Pancreas (tissue), 10 donors: ENCODE data around the gene SAP25. TPM values are rescaled to one million over a fixed set of nuclear protein-coding genes. Genes with fewer than 3 reads are reported as not detected.

Experiments used
- ATAC-seq, 4 donors: fragments of 200-7000 bp; cut with Tn5 transposase; one replicate each; pipeline versions ENCODE4 v1.8.0 to v1.9.1; 2020; ENCODE audit warnings: mild to moderate bottlenecking in 4 of 4, moderate library complexity in 4 of 4
- DNase-seq, 6 donors: peaks; one replicate each; pipeline ENCODE4 v3.0.0-alpha.2; 2020
- FAIRE-seq: peaks from 2 replicates; lab custom pipeline; 2012; peaks lifted over from hg19 to GRCh38; lab: Jason Lieb, UNC
- H3K27ac ChIP-seq, 4 donors: fragments of 200-600 bp; sonication (generic); 1 replicate in 3 of 4; 2 replicates in 1 of 4; pipeline versions ENCODE4 v1.5.0 to v1.8.0; 2020
- H3K27me3 ChIP-seq, 4 donors: fragments of 200-600 bp; one replicate each; pipeline ENCODE4 v1.8.0; 2021
- H3K36me3 ChIP-seq, 3 donors: fragments of 200-600 bp; sonication (generic) in 1 of 3; one replicate each; pipeline versions ENCODE4 v1.5.0 to v1.8.0; 2020 to 2021
- H3K4me1 ChIP-seq, 3 donors: fragments of 200-600 bp; one replicate each; pipeline ENCODE4 v1.8.0; 2021
- H3K4me3 ChIP-seq, 4 donors: fragments of 200-600 bp; sonication (generic) in 2 of 4; one replicate each; pipeline versions ENCODE4 v1.5.0 to v1.8.0; 2020 to 2021
- H3K9me3 ChIP-seq, 4 donors: fragments of 200-600 bp; one replicate each; pipeline ENCODE4 v1.8.0; 2021
- WGBS, 2 donors: extraction: QIAGEN DNeasy Blood & Tissue Kit; methylation state at CpG; one replicate each; pipeline ENCODE4 v1.1.7; 2013; 5-methylcytosine and 5-hydroxymethylcytosine counted together
- intact Hi-C, 3 donors: fragments of 100-400 bp; cut with DNase I; formaldehyde crosslinking; loops; one replicate each; pipeline versions ENCODE4 v1.11.1 to v1.14.2; 2022
- polyA plus RNA-seq, 2 donors: library from polyadenylated mRNA; stranded (reverse); fragments of 200-250 nt; gene quantifications; one replicate each; pipeline ENCODE4 v1.2.3, GENCODE V29; 2013
- total RNA-seq, 6 donors: library from RNA; stranded (reverse); fragmentation: NEBNext Ultra II Directional in 4 of 6; extraction: Animal tissue kit (Norgen Biotek cat#: 25700) in 4 of 6; gene quantifications; one replicate each; pipeline versions ENCODE4 v1.2.1 to v1.2.4, GENCODE V29; 2021 to 2023
- TF ChIP-seq, protein P1 (sequence below), 4 donors: fragments of 200-600 bp; sonication (generic) in 3 of 4; IDR thresholded peaks; one replicate each; pipeline versions ENCODE4 v1.5.0 to v1.8.0; 2021; ENCODE audit warnings: antibody characterized with exemption in 4 of 4
- donor health status: healthy with polysubstance abuse.
- donor health status: DM: no; HTN: no; CAD: no; lungs with moderate emphysema.
- donor health status: DM: no; HTN: no; CAD: no.
- donor health status: control.
- donor health status: control.
- donor health status: Bipolar disorder and iron deficiency.
- donor health status: DM: yes; HTN: yes; CAD: no.
- donor health status: DM: no; HTN: no; CAD: no.
- donor health status: DM: no; HTN: no; CAD: no.
- donor health status: DM: yes; HTN: yes; CAD: no.

Gene SAP25
- total and polyA plus RNA-seq, 8 donors: 0.39 to 17.8 (median 2.6) TPM

DNA sequence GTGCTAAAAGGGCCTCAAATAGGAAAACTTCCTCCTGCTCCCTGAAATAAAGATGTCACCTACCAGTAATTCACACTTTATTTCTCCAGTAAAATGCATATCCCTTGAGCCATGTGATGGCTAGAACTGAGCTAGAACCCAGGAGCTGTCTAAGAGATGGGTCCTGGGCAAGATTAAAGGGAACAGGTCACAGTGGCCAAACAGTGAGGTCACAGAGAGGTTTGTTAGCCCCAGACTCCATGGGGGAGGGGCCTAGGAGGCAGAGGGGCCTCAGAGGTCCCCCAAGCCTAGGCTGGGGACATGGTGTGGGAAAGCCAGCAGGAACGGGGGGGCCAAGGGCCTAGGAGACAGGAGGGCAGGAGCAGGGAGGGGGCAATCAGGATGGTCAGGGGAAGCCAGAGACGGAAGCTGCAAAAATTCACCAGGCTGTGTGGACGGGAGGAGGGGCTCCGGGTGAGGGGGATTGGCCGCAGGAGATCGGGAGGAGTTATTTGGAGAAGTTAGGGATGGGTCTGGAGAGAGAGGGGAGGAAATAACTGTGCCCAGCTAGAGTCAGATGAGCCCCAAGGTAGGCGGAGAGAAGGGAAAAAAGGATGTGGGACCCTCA is 15.7 kb upstream of the SAP25 start:
- intact Hi-C loops: no loop called here
- H3K4me1 ChIP-seq: peaks cover 0 to 1% (median 0%) of the 10 kb centered on the region in 3 donors
- H3K9me3 ChIP-seq: no peaks in the 10 kb centered on the region
- TF ChIP-seq, protein P1, sequence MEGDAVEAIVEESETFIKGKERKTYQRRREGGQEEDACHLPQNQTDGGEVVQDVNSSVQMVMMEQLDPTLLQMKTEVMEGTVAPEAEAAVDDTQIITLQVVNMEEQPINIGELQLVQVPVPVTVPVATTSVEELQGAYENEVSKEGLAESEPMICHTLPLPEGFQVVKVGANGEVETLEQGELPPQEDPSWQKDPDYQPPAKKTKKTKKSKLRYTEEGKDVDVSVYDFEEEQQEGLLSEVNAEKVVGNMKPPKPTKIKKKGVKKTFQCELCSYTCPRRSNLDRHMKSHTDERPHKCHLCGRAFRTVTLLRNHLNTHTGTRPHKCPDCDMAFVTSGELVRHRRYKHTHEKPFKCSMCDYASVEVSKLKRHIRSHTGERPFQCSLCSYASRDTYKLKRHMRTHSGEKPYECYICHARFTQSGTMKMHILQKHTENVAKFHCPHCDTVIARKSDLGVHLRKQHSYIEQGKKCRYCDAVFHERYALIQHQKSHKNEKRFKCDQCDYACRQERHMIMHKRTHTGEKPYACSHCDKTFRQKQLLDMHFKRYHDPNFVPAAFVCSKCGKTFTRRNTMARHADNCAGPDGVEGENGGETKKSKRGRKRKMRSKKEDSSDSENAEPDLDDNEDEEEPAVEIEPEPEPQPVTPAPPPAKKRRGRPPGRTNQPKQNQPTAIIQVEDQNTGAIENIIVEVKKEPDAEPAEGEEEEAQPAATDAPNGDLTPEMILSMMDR (IDR thresholded peaks at IDR 0.05): no peak
- H3K4me3 ChIP-seq: no peak overlapping the region
- no peak overlapping the region for H3K27ac ChIP-seq
- WGBS, 2 donors: 44 to 46% methylated on average over 7 of the region's 7 CpGs
- ATAC-seq (no peak), FAIRE-seq (no peak), DNase-seq (peak in 2 of 6 donors; percentile 17 to 34)
- H3K27me3 ChIP-seq: no peaks in the 10 kb centered on the region
- H3K36me3 ChIP-seq: no peaks in the 10 kb centered on the region

DNA sequence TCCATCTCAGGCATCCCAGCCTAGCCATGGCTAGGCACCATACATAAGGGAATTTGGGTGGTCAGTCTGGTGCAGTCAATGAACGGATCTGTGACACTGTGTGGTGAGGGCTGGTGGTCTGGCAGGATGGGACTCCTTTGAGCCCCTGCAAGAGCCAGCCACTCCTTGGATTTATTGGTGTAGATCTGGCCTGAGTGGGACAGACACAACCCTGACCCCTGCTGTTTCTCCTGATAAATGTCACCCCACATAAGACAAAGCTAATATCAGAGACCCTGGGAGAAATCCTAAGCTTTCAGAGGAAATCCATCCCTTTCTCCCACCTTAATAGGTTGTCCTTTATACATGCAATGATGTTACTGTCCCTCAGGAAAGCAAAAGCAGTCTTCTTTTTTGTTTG is 14.7 kb upstream of the SAP25 start:
- Histone ChIP-seq H3K27ac (no peak overlapping the region), H3K9me3 (no peaks in the 10 kb centered on the region), H3K4me1 (peaks cover 6 to 11% (median 7%) of the 10 kb centered on the region in 3 donors), H3K4me3 (no peak overlapping the region), H3K36me3 (no peaks in the 10 kb centered on the region), H3K27me3 (no peaks in the 10 kb centered on the region)
- 55 to 78% methylated on average over 1 of the region's 1 CpG for WGBS, 2 donors
- DNase-seq (no peak), ATAC-seq (no peak), FAIRE-seq (no peak)
- TF ChIP-seq, protein P1 (IDR thresholded peaks at IDR 0.05): no peak
- intact Hi-C loops: no loop called here

DNA sequence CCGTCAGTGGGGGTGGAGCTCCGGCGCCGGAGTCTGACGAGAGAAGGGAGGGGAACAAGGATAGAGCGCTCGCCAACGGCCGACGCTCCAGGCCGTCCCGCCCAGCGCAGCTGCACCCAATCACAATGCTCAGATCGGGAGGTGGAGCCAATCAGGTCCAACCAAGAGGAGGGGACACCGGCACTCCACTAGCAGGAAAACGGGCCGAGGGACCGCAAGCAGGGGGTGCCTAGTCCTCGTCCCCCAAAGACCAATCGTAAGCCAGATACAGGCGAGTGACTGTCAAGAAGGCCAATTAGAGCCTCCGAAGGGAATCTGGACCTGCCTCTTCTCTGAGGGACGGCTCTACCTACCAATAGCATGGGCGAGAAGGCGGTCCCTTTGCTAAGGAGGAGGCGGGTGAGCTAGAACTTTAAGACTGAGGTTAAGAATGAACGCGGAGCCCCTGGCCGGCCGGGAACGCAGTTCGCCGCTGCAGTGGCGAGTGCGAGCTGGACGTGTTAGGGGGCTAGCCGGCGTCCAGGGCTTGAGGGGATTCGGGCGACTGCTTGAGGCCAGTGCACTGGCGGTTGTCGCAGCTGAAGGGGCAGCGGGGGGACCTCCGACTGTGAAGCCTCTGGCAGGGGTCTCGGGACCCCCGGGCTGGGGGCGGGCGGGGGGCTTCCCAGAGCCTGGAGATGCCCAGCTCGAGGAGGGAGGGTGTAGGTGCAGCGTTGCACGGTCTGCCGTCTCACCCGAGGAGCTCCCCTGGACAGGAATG is 12.7 kb upstream of the SAP25 start, which contains the start of gene FBXO24:
Gene FBXO24 (plus strand): TSS at position 63 of the 760 bp plus-strand sequence. CDS start 298 bp downstream, at position 361.
- peak; percentile 98 for FAIRE-seq
- Histone ChIP-seq H3K4me3 (peak within 1 kb of the TSS; percentile 85 to 100 (median 98)), H3K36me3 (peaks cover 0 to 7% (median 5%) of the 10 kb centered on the region in 3 donors), H3K27me3 (no peaks in the 10 kb centered on the region), H3K9me3 (no peaks in the 10 kb centered on the region), H3K27ac (peak within 1 kb of the TSS; percentile 98 to 100 (median 99)), H3K4me1 (peaks cover 19 to 26% (median 24%) of the 10 kb centered on the region in 3 donors)
- intact Hi-C loops: no loop called here
- TF ChIP-seq, protein P1 (IDR thresholded peaks at IDR 0.05): no peak
- peak; percentile 86 to 100 (median 100) for DNase-seq
- peak in 2 of 4 donors; percentile 77 to 91 for ATAC-seq
- WGBS, 2 donors: 0% methylated on average over 49 to 53 of the region's 53 CpGs

DNA sequence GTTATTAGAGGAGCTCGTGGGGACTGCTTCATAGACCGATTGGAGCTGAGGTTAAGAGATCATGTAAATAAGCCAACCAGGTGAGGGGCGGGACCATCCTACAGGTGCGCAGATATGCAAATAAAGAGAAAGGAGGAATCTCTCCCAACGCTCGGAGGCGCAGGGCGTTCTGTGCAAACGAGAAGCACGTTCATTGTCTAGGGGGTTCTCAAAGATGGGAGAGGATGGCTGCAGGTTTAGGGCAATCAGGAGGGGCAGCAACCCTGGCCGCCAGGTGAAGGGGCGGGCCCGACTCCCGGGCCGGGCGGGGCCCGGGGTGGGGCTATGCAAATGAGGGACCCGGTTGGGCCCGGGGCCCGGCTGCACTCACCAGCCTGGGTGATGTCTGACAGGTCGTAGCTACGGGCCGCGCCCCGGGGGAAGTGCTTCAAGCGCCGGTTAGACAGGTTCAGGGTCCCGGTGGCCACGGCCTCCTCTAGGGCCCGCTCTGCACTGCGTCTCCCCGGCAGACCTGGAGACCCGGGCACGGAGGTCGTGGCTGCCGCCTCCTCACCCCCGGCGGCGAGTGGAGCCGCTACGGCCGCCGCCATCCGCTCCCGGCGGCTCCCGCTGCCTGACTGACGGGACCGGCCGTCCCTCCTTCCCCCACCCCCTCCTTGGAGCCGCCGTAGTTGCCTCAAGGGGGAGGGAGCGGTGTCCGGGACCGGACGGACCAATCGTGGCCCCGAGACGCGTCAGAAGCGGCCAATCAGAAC is 12.0 kb upstream of the SAP25 start, which contains the start of gene LRCH4:
Gene LRCH4 (minus strand): TSS at position 619 of the 755 bp plus-strand sequence. CDS start 29 bp downstream, at position 590.
- ATAC-seq (peak; percentile 46 to 86 (median 68)), FAIRE-seq (no peak)
- TF ChIP-seq, protein P1 (IDR thresholded peaks at IDR 0.05): no peak

More for the DNA sequence above, 12.0 kb upstream of the SAP25 start, which contains the start of gene LRCH4:
- Histone ChIP-seq H3K27ac (peak within 1 kb of the TSS; percentile 98 to 100 (median 99)), H3K4me1 (peaks cover 19 to 28% (median 24%) of the 10 kb centered on the region in 3 donors), H3K36me3 (peaks cover 0 to 13% (median 13%) of the 10 kb centered on the region in 3 donors), H3K27me3 (no peaks in the 10 kb centered on the region), H3K9me3 (no peaks in the 10 kb centered on the region), H3K4me3 (peak within 1 kb of the TSS; percentile 85 to 100 (median 98))
- DNase-seq: peak in 5 of 6 donors; percentile 67 to 98 (median 74)
- WGBS, 2 donors: 0 to 1% methylated on average over 33 to 61 of the region's 61 CpGs
- intact Hi-C loops: no loop called here
